GM12864 (cell line): Measurements from ENCODE around the gene ENTPD6.
"Not testable (repeated sequence)": the region's sequence is repeated elsewhere in the genome, so short reads cannot be mapped to it uniquely, and the experiment has no call there.

Source experiments
- DNase-seq: peaks from one replicate; pipeline ENCODE4 v3.0.0-alpha.2; 2011; ENCODE audit warnings: low read depth
- H3K4me3 ChIP-seq: 2 replicates; pipeline ENCODE4 v1.5.1; 2011; ENCODE audit warnings: mild to moderate bottlenecking, low read depth, low read length, control low read depth
- CTCF ChIP-seq: IDR thresholded peaks from 2 replicates; pipeline ENCODE4 v1.5.1; 2011; ENCODE audit warnings: low read depth, mild to moderate bottlenecking, moderate library complexity, low read length, control low read depth, inconsistent platforms; ENCODE audit errors: missing control alignments

Gene ENTPD6

GRCh38 chr20:25258476-25258805, 62.9 kb downstream of the ENTPD6 start:
- TF ChIP-seq CTCF, result no peak
- DNase-seq, result no peak

GRCh38 chr20:25258828-25259227, 63.3 kb downstream of the ENTPD6 start:
- no peak overlapping the region for H3K4me3 ChIP-seq
- TF ChIP-seq CTCF, result no peak
- no peak for DNase-seq

More at GRCh38 chr20:25258476-25258805, 62.9 kb downstream of the ENTPD6 start:
- H3K4me3 ChIP-seq, result no peak overlapping the region

- DNase-seq, result no peak
Observed at GRCh38 chr20:25259358-25259757, 63.8 kb downstream of the ENTPD6 start.

GRCh38 chr20:25259788-25260254, 64.3 kb downstream of the ENTPD6 start:
- no peak overlapping the region for H3K4me3 ChIP-seq
- no peak for TF ChIP-seq CTCF
- DNase-seq, result no peak

More at GRCh38 chr20:25259358-25259757, 63.8 kb downstream of the ENTPD6 start:
- no peak for TF ChIP-seq CTCF
- no peak overlapping the region for H3K4me3 ChIP-seq

GRCh38 chr20:25260770-25261437, 65.4 kb downstream of the ENTPD6 start:
- not testable (repeated sequence) for DNase-seq, H3K4me3 ChIP-seq

- DNase-seq, result no peak
- no peak for TF ChIP-seq CTCF
- no peak overlapping the region for H3K4me3 ChIP-seq
Observed at GRCh38 chr20:25269057-25269832, 73.7 kb downstream of the ENTPD6 start.

GRCh38 chr20:25269833-25270170, 74.3 kb downstream of the ENTPD6 start:
- no peak overlapping the region for H3K4me3 ChIP-seq
- no peak for TF ChIP-seq CTCF
- DNase-seq, result no peak
